ENCODE measurements around the gene PDE9A. TPM values are rescaled to one million over a fixed set of nuclear protein-coding genes. Genes with fewer than 3 reads are reported as not detected.
"Not testable (repeated sequence)": the region's sequence is repeated elsewhere in the genome, so short reads cannot be mapped to it uniquely, and the experiment has no call there.

Gene PDE9A
- 1.4 and 4.7 TPM in 2 replicates for total RNA-seq

DNA sequence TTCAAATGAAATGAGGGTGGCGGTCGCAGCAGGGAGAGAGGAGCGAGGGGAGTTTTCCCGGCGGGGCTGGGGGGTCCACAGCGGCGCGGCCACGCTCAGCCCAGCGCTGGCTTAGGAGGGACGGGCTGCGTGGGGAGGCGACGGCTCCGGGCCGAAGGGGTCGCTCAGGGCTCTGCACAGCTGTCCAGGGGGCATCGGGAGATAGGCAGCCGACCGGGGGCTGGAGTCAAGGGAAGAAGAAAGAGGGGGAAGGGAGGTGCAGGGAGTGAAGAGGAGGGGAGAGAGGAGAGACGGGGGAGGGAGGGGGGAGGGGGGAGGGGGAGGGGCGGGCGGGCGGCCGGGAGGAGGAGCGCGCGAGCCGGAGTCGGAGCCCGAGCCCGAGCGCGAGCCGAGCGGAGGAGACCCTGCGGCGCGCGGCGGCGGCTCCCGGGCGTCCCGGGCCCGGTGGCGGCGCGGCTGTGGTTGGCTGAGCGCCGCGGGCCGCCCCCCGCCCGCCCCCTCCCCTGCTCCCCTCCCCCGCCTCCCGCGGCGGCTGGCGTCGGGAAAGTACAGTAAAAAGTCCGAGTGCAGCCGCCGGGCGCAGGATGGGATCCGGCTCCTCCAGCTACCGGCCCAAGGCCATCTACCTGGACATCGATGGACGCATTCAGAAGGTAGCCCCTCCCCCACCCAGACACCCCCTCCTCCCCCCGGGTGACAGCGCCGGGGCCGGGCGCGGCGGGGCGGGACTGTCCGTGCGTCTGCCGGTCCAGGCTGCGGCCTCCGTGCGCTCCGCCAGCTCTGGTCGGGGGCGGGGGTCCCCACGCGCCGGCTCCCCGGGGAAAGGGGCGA, at the start of gene PDE9A:
Gene PDE9A (plus strand): TSS at position 391 of the 831 bp plus-strand sequence. CDS start 194 bp downstream, at position 585.
- DNase-seq (ENCODE audit: low read depth in 2 of 2) = peak in 1 of 2 donors; percentile 25

GRCh38 chr21:42607102-42607501, 46.3 kb upstream of the PDE9A start:
- DNase-seq (ENCODE audit: low read depth in 2 of 2) = no peak

GRCh38 chr21:42607525-42608102, 45.8 kb upstream of the PDE9A start:
- no peak for DNase-seq (ENCODE audit: low read depth in 2 of 2)

DNA sequence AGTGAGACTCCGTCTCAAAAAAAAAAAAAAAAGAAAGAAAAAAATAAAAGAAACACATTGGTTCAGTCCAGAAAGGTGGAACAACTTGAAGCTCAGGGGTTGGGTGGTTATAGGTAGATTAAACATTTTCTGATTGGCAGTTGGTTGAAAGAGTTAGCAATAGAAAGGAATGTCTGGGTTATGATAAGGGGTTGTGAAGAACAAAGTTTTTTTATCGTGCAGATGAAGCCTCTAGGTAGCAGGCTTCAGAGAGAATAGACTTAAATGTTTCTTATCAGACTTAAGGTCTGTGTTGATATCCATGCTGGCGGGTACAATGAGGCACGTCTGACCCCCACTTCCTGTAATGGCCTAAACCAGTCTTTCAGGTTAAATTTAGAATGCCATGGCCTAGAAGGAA, 45.0 kb upstream of the PDE9A start:
- no peak for DNase-seq (ENCODE audit: low read depth in 2 of 2)

GRCh38 chr21:42609811-42610210, 43.6 kb upstream of the PDE9A start:
- DNase-seq (ENCODE audit: low read depth in 2 of 2) = no peak

- DNase-seq (ENCODE audit: low read depth in 2 of 2) = no peak
Observed at GRCh38 chr21:42611852-42612251, 41.6 kb upstream of the PDE9A start.

DNA sequence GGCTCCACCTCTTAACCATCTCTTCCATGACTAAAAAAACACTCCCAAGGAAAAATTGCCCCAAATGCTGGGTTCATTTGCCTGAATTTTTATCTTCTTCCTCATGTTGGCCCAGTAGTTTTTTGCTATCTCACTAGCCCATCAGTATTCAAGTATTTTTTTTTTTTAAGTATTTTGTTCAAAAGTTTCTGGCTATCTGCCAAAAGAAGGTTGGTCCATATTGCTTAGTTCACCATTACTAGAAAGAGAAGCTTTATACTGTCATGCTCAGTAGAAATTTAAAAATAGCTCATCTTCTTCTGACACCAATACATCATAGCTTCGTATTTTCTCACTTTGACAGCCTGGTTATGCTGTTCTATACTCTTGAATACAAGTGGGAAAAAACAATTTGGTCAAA, 41.0 kb upstream of the PDE9A start:
- DNase-seq (ENCODE audit: low read depth in 2 of 2) = no peak

DNA sequence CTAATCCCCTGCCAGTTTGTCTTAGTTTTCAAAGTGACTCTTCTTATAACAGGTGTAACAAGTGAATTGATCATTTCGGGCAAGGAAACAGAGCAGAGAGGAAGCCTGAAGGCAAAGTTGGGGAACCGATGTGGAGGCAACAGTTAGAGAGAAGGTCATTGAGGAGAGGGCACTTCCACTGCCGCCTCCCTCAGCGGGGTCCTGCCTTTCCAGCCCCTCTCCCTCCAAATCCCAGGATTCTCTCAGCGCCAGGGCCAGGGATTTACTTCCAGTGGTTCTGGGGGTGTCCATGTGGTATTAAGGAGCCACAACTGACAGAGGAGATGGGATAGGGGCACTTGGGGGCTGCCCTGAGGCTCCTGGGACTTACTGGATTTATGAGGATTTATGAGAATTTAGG, 39.7 kb upstream of the PDE9A start:
- no peak for DNase-seq (ENCODE audit: low read depth in 2 of 2)

- no peak for DNase-seq (ENCODE audit: low read depth in 2 of 2)
Observed at GRCh38 chr21:42614396-42614795, 39.0 kb upstream of the PDE9A start.

- DNase-seq (ENCODE audit: low read depth in 2 of 2) = no peak
Observed at GRCh38 chr21:42614811-42615351, 38.5 kb upstream of the PDE9A start.

DNA sequence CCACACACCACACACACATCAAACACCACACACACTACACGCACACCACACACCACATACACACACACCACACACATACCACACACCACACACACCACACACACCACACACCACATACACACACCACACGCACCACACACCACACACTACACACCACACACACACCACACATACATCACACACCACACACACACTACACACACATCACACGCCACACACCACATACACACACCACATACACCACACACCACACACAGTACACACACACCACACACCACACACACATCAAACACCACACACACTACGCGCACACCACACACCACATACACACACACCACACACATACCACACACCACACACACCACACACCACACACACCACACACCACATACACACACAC, 38.0 kb upstream of the PDE9A start:
- not testable (repeated sequence) for DNase-seq (ENCODE audit: low read depth in 2 of 2)

- DNase-seq (ENCODE audit: low read depth in 2 of 2) = no peak
Observed at GRCh38 chr21:42615924-42616323, 37.5 kb upstream of the PDE9A start.

DNA sequence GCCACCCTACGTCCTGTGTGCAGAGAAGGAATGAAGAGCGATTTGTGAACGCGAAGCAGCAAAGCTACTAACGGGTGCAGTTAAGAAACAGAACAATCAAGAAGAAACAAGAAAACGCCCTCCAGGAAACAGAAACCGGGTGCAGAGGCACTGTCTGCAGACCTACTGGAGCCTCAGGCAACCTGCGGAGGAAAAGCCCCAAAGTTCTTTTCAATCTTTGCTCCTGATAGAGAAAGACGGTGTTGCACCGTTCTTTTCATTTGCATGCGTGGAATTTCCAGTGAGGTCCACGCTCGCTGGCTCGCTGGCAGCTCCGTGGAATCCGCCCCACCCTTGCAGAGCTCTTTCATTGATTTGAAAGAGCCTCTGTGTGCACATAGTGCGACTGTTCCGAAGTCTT, 37.0 kb upstream of the PDE9A start:
- no peak for DNase-seq (ENCODE audit: low read depth in 2 of 2)

GRCh38 chr21:42616941-42617340, 36.5 kb upstream of the PDE9A start:
- DNase-seq (ENCODE audit: low read depth in 2 of 2) = no peak

- no peak for DNase-seq (ENCODE audit: low read depth in 2 of 2)
Observed at GRCh38 chr21:42617486-42617885, 35.9 kb upstream of the PDE9A start.

GRCh38 chr21:42618707-42619102, 34.7 kb upstream of the PDE9A start:
- DNase-seq (ENCODE audit: low read depth in 2 of 2) = no peak

DNA sequence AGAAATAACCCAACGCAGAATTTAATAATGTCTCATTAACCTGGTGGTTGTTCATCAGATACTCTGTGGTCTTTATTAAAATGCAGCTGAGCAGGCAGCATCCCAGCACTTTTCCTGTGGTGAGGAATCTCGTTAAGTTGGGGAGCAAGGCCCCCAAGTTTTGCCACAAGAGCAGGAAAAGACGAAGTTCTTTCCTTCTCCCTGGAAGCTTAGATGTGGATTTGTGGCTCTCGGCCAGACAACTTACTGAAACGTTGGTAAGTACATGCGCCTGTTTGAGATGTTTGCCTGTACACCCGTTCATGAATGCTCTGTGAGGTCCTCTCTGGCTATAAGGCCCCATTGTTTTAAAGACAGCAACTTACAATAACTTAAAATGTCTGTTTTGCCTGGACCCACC, 34.3 kb upstream of the PDE9A start:
- DNase-seq (ENCODE audit: low read depth in 2 of 2) = no peak

DNA sequence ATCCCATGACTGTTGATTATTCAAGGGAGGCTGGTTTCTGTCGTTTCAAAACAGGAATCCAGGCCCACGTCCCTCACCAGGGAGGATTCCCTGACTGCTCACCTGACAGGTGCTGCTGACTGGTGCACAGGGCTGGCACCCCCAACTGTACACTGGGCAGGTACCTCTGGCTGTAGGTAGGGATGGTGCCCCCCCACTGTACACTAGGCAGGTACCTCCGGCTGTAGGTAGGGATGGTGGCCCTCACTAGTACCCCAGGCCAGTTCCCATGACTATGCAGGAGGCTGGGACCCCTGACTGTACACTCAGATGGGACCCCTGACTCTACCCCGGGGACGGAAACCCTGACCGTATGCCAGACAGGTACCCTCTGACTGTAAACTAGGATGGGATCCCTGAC, 33.6 kb upstream of the PDE9A start:
- DNase-seq (ENCODE audit: low read depth in 2 of 2) = no peak

DNA sequence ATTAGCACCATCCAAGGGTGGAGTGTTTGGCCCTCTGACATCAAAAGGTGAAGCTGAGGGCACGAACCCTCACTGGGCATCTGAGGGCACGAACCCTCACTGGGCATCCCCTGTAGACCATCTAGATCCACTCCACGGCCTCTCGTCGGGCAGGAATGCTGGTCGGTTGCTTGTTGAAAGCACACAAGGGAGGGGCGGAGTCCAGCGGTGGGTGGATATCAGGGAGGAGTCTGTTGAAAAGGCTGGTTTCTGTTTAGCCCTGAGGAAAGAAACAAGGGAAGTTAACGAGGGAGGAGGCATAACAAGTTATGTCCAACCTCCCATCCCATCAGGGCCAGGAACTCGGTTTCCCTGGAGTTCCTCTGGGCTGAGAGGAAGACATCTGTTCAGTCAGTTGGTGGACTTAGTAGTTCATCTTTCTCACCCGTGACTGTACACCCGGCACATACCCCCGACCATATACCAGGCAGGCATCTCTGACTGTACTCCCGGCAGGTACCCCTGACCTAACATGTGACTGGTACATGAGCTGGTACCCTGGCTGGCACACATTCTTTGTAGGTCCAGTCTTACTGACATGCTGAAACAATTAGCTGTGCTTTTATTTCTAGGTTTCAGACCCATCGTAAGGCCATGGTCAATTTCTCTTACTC, 32.1 kb upstream of the PDE9A start:
- DNase-seq (ENCODE audit: low read depth in 2 of 2) = no peak

DNA sequence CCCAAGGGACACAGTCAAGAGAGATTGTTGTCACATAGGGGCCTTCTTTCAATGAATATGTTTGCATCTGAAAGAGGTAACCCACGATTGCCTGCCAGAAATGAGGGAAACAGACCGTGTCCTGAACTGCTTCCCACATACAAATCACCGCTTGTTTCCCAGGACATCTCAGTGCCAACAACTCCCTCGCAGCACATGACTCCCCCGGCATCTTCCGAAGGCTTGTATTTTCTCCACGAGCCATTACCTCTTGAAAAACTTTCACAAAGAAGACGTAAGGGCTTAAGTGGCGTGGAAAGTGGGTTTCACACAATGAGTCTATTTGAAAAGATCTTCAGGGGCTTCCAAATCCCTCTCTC, 31.6 kb upstream of the PDE9A start:
- no peak for DNase-seq (ENCODE audit: low read depth in 2 of 2)

DNA sequence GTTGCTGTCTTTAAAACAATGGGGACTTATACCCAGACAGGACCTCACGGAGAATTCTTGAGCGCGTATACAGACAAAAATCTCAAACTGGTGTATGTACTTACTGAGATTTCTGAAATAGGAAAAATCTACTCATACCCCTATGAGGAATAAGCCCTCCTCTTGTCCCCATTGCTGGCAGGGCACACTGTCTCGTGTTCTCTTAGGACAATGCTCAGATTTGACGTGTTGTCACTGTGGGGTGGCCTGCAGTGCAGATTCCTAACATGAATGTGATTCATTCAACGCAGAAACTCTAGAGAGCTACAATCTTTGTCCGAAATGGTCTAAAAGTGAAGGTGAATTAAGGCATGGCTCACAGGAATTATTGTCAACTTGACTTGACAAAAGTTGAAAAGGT, 31.1 kb upstream of the PDE9A start:
- DNase-seq (ENCODE audit: low read depth in 2 of 2) = no peak

DNA sequence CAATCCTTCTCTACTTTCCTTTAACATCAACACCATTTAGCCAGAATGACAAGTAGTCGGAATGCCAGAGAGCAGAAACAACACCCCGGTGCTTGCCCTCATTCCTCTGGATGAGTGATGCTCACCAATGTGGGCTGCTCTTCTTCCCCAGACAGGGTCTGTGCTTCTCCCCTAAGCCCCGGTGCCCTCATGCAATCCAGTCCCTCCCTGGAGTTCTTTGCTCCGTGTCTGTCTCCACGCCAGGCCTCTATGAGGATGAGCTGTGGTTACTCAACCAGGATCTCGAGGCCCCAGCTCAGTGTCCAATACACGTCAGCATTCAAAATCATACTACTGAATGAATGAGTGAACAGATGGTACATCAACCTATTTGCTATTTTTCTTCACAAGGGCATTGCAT, 29.7 kb upstream of the PDE9A start:
- DNase-seq (ENCODE audit: low read depth in 2 of 2) = no peak

Data from dermis microvascular lymphatic vessel endothelial cell (primary cell).